OCI-LY3 (cell line): ENCODE results near the gene PDE8A.

Source experiments
- H2AFZ ChIP-seq: fragments of 200-600, 300-600 bp; shearing (Covaris generic); 2 replicates; pipeline ENCODE4 v1.6.0; 2014; ENCODE audit warnings: antibody characterized with exemption, low read depth, low read length
- H3K27ac ChIP-seq: fragments of 200-600, 300-600 bp; sonication (generic); 2 replicates; pipeline ENCODE4 v1.5.1; 2014; ENCODE audit warnings: mild to moderate bottlenecking, low read length, moderate library complexity, mixed read lengths
- H3K27me3 ChIP-seq: fragments of 200-600, 300-600 bp; sonication (generic); 2 replicates; pipeline ENCODE4 v1.6.1; 2014; ENCODE audit warnings: low read depth, low read length, mixed read lengths
- H3K36me3 ChIP-seq: fragments of 200-600, 300-600 bp; sonication (generic); replicated peaks from 2 replicates; pipeline ENCODE3; 2014; ENCODE audit warnings: low read depth, low read length, mixed read lengths
- H3K4me1 ChIP-seq: fragments of 300-600, 200-600 bp; sonication (generic); 2 replicates; pipeline ENCODE4 v1.6.1; 2014; ENCODE audit warnings: low read length, mixed read lengths
- H3K4me2 ChIP-seq: fragments of 200-600, 300-600 bp; sonication (generic); 2 replicates; pipeline ENCODE4 v1.6.1; 2014; ENCODE audit warnings: low read length, mixed read lengths
- H3K4me3 ChIP-seq: fragments of 300-600, 200-600 bp; sonication (generic); 2 replicates; pipeline ENCODE4 v1.5.1; 2014; ENCODE audit warnings: antibody characterized with exemption, mild to moderate bottlenecking, low read length, moderate library complexity
- H3K79me2 ChIP-seq: fragments of 300-600, 200-600 bp; shearing (Covaris generic); 2 replicates; pipeline ENCODE4 v1.6.1; 2014; ENCODE audit warnings: mild to moderate bottlenecking, low read length, mixed read lengths
- H3K9ac ChIP-seq: fragments of 300-600, 200-600 bp; shearing (Covaris generic); 2 replicates; pipeline ENCODE4 v1.6.0; 2014; ENCODE audit warnings: mild to moderate bottlenecking, low read length, moderate library complexity
- H3K9me3 ChIP-seq: fragments of 200-600, 300-600 bp; shearing (Covaris generic); 2 replicates; pipeline ENCODE4 v1.6.1; 2014; ENCODE audit warnings: low read length, mixed read lengths; ENCODE audit not compliant: insufficient read depth
- H4K20me1 ChIP-seq: fragments of 200-600, 300-600 bp; sonication (generic); 2 replicates; pipeline ENCODE4 v1.6.1; 2016; ENCODE audit warnings: low read length, mixed read lengths; ENCODE audit not compliant: insufficient read depth
- CTCF ChIP-seq: fragments of 200-600, 300-600 bp; sonication (generic); IDR thresholded peaks from 2 replicates; pipeline ENCODE4 v1.5.1; 2014; ENCODE audit warnings: antibody characterized with exemption, low read length, low read depth
- EZH2phosphoT487 ChIP-seq: fragments of 200-600 bp; shearing (Covaris generic); IDR thresholded peaks from 2 replicates; pipeline ENCODE4 v1.6.1; 2018; ENCODE audit warnings: antibody characterized with exemption, mixed run types, low read depth

PDE8A gene

GRCh38 chr15:85049805-85050204 lies 68.1 kb downstream of the PDE8A start:
- Histone ChIP-seq H3K4me1 (no peaks in the 10 kb centered on the region), H3K4me3 (no peak overlapping the region), H3K9ac (no peak overlapping the region), H3K36me3 (no peaks in the 10 kb centered on the region), H3K4me2 (no peak overlapping the region), H2AFZ (no peak overlapping the region), H3K9me3 (no peaks in the 10 kb centered on the region), H4K20me1 (peaks cover 7% of the 10 kb centered on the region; the same call in 1 of the 2 replicates), H3K79me2 (peaks cover 17% of the 10 kb centered on the region), H3K27me3 (no peaks in the 10 kb centered on the region), H3K27ac (no peak overlapping the region)
- TF ChIP-seq CTCF (no peak), EZH2phosphoT487 (no peak)

DNA sequence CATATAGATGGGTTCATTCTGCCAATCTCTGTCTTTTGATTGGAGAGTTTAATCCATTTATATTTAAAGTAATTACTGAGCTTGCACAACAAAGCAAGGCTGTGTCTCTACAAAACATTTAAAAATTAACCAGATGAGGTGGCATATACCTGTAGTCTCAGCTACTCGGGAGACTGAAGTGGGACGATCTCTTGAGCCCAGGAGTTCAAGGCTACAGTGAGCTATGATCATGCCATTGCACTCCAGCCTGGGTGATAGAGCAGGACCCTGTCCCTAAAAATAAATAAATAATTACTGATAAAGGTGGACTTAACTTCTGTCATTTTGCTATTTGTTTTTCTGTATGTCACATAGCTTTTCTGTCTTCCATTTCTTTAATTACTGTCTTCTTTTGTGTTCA lies 78.1 kb downstream of the PDE8A start:
- Histone ChIP-seq H3K79me2 (peaks cover 37% of the 10 kb centered on the region), H3K4me1 (no peaks in the 10 kb centered on the region), H4K20me1 (peaks cover 5% of the 10 kb centered on the region; the same call in 1 of the 2 replicates), H3K9me3 (peaks cover 11% of the 10 kb centered on the region), H3K4me2 (no peak overlapping the region), H2AFZ (no peak overlapping the region), H3K27ac (no peak overlapping the region), H3K36me3 (peaks cover 6% of the 10 kb centered on the region), H3K4me3 (no peak overlapping the region), H3K27me3 (no peaks in the 10 kb centered on the region), H3K9ac (no peak overlapping the region)
- no peak for TF ChIP-seq CTCF
- no peak for TF ChIP-seq EZH2phosphoT487

GRCh38 chr15:85062560-85062959 lies 80.9 kb downstream of the PDE8A start:
- no peak overlapping the region for H3K9ac ChIP-seq
- no peak overlapping the region for H3K4me3 ChIP-seq
- peaks cover 11% of the 10 kb centered on the region for H3K36me3 ChIP-seq
- H3K9me3 ChIP-seq: peaks cover 11% of the 10 kb centered on the region
- H3K27ac ChIP-seq: no peak overlapping the region
- peaks cover 29% of the 10 kb centered on the region for H3K79me2 ChIP-seq
- H4K20me1 ChIP-seq: peaks cover 5% of the 10 kb centered on the region; the same call in 1 of the 2 replicates
- no peaks in the 10 kb centered on the region for H3K27me3 ChIP-seq
- H2AFZ ChIP-seq: no peak overlapping the region
- H3K4me2 ChIP-seq: no peak overlapping the region
- no peaks in the 10 kb centered on the region for H3K4me1 ChIP-seq
- TF ChIP-seq CTCF (no peak), EZH2phosphoT487 (no peak)

DNA sequence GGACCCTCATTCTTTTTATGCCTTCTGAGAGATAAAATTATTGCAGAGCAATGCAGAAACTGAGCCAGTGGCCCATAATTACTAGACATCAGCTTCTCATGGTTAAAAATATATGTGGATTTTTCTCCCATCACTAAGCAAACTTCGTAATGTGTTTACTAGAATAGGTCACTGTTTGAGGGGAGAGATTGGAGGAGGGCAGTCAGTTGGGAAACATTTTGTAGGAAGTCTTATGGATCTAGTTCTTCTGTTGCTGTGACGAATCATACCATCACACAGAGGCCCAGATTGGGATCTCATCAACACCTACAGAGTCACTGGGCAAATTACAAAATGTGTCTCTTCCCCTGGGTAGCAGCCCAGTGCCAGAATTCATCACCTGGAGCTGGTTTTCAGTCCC lies 81.4 kb downstream of the PDE8A start:
- TF ChIP-seq EZH2phosphoT487 (no peak), CTCF (no peak)
- H2AFZ ChIP-seq: no peak overlapping the region
- peaks cover 11% of the 10 kb centered on the region for H3K9me3 ChIP-seq
- H4K20me1 ChIP-seq: peaks cover 5% of the 10 kb centered on the region; the same call in 1 of the 2 replicates
- H3K4me2 ChIP-seq: no peak overlapping the region
- no peak overlapping the region for H3K9ac ChIP-seq
- H3K79me2 ChIP-seq: peaks cover 23% of the 10 kb centered on the region
- H3K4me1 ChIP-seq: no peaks in the 10 kb centered on the region
- H3K27me3 ChIP-seq: no peaks in the 10 kb centered on the region
- no peak overlapping the region for H3K4me3 ChIP-seq
- peaks cover 11% of the 10 kb centered on the region for H3K36me3 ChIP-seq
- H3K27ac ChIP-seq: no peak overlapping the region
